K562 (cell line): ENCODE measurements around the gene NACC1. TPM values are rescaled to one million over a fixed set of nuclear protein-coding genes. Genes with fewer than 3 reads are reported as not detected.

Experiments
- BRCA1 ChIP-seq, 2 experiments: fragments of 450-650 bp in 1 of 2; sonication (generic) in 1 of 2; formaldehyde crosslinking in 1 of 2; IDR thresholded peaks; 2 replicates each; pipeline versions ENCODE4 v1.5.0 to v1.6.1; 2017 to 2020; ENCODE audit warnings: mild to moderate bottlenecking in 1 of 2, missing genetic modification reagents in 1 of 2
- CTBP1 ChIP-seq: fragments of 450-650 bp; IDR thresholded peaks from 2 replicates; pipeline ENCODE4 v1.6.1; 2016; ENCODE audit warnings: borderline replicate concordance
- CXXC5 ChIP-seq: fragments of 250-450 bp; sonication (Bioruptor Pico); IDR thresholded peaks from 2 replicates; pipeline ENCODE4 v1.8.0; 2022; ENCODE audit warnings: inconsistent platforms, mild to moderate bottlenecking, moderate library complexity
- IRF2 ChIP-seq: sonication (generic); formaldehyde crosslinking; IDR thresholded peaks from 2 replicates; pipeline ENCODE4 v1.8.1; 2022; ENCODE audit warnings: mild to moderate bottlenecking, missing genetic modification reagents
- KAT8 ChIP-seq: fragments of 450-650 bp; IDR thresholded peaks from 2 replicates; pipeline ENCODE4 v1.6.1; 2016; ENCODE audit warnings: low read depth, mild to moderate bottlenecking
- MCM7 ChIP-seq, 2 experiments: fragments of 450-650 bp; IDR thresholded peaks; 2 replicates each; pipeline ENCODE4 v1.6.1; 2016 to 2018
- MXI1 ChIP-seq: IDR thresholded peaks from 2 replicates; pipeline ENCODE4 v1.6.1; 2011; ENCODE audit warnings: low read depth, mild to moderate bottlenecking, improper control_type of control experiment, low read length
- NCOA2 ChIP-seq, 2 experiments: fragments of 450-650 bp; IDR thresholded peaks; 2 replicates each; pipeline ENCODE4 v1.6.1; 2018; ENCODE audit warnings: mild to moderate bottlenecking in 2 of 2, moderate library complexity in 1 of 2; ENCODE audit not compliant: partially characterized antibody in 2 of 2
- NR4A1 ChIP-seq, 2 experiments: fragments of 250-450 bp in 1 of 2; fragments of 450-650 bp in 1 of 2; sonication (Bioruptor Pico) in 1 of 2; IDR thresholded peaks; 2 replicates each; pipeline versions ENCODE4 v1.4.0 to v1.6.1; 2016 to 2020; ENCODE audit warnings: mild to moderate bottlenecking in 2 of 2, missing compliant biosample characterization in 1 of 2, missing genetic modification characterization in 1 of 2, moderate library complexity in 1 of 2
- POLR2AphosphoS2 ChIP-seq: IDR thresholded peaks from 2 replicates; pipeline ENCODE4 v1.6.1; 2012; ENCODE audit warnings: low read length, improper control_type of control experiment
- RBM22 ChIP-seq: fragments of 200-400 bp; formaldehyde crosslinking; IDR thresholded peaks from 2 replicates; pipeline ENCODE4 v1.6.1; 2018; ENCODE audit warnings: low read length, low read depth; ENCODE audit not compliant: poor library complexity, severe bottlenecking
- SUPT5H ChIP-seq: fragments of 450-650 bp; IDR thresholded peaks from 2 replicates; pipeline ENCODE4 v1.6.1; 2016
- TCF3 ChIP-seq: sonication (generic); formaldehyde crosslinking; IDR thresholded peaks from 2 replicates; pipeline ENCODE4 v1.4.0; 2020; ENCODE audit warnings: mild to moderate bottlenecking, missing genetic modification reagents
- TRIM28 ChIP-seq: fragments of 450-650 bp; IDR thresholded peaks from 2 replicates; pipeline ENCODE4 v1.6.1; 2017
- ZC3H8 ChIP-seq: fragments of 450-650 bp; IDR thresholded peaks from 2 replicates; pipeline ENCODE4 v1.6.1; 2017
- ZNF274 ChIP-seq: IDR thresholded peaks from 2 replicates; pipeline ENCODE4 v1.6.1; 2011; ENCODE audit warnings: low read depth, mild to moderate bottlenecking, low read length, moderate library complexity, borderline replicate concordance
- ZNF3 ChIP-seq: fragments of 250-450 bp; sonication (Bioruptor Pico); IDR thresholded peaks from 2 replicates; pipeline ENCODE4 v1.5.0; 2021; ENCODE audit warnings: mild to moderate bottlenecking, moderate library complexity
- ZNF347 ChIP-seq: fragments of 450-650 bp; formaldehyde crosslinking; IDR thresholded peaks from 2 replicates; pipeline ENCODE4 v1.4.0; 2020; ENCODE audit warnings: low read depth, mild to moderate bottlenecking, moderate library complexity
- ZNF699 ChIP-seq: fragments of 250-450 bp; sonication (Bioruptor Pico); IDR thresholded peaks from 2 replicates; pipeline ENCODE4 v1.8.0; 2021; ENCODE audit warnings: mild to moderate bottlenecking, moderate library complexity; ENCODE audit not compliant: insufficient replicate concordance
- ZNF76 ChIP-seq: fragments of 250-450 bp; sonication (Bioruptor Pico); IDR thresholded peaks from 2 replicates; pipeline ENCODE4 v1.4.0; 2020; ENCODE audit warnings: mild to moderate bottlenecking, moderate library complexity, borderline replicate concordance
- polyA plus RNA-seq, 8 experiments: library from polyadenylated mRNA; depleted of rRNA in 4 of 8; stranded (reverse) in 5 of 8; unstranded in 3 of 8; fragments of >200 nt; fragmentation: Nextera tagmentation in 2 of 8; fragmentation: Illumina TruSeq in 1 of 8; extraction: Ambion mirVana in 2 of 8; extraction: Trizol in 1 of 8; gene quantifications; 2 replicates each; pipeline versions ENCODE4 v1.2.1 to v1.2.3, GENCODE V29; 2011 to 2014; ENCODE audit warnings: inconsistent platforms in 1 of 8, missing spikeins in 1 of 8
- total RNA-seq, 7 experiments: library from RNA; depleted of rRNA in 6 of 7; stranded (reverse); fragments of >200 nt in 6 of 7; fragmentation: Illumina TruSeq in 2 of 7; extraction: Trizol in 2 of 7; gene quantifications; 2 replicates each; pipeline versions ENCODE4 v1.2.1 to v1.2.3, GENCODE V29; 2011 to 2021; ENCODE audit warnings: low replicate concordance in 1 of 7
- TF ChIP-seq, protein P1 (sequence below): IDR thresholded peaks from 2 replicates; pipeline ENCODE4 v1.6.1; 2016; ENCODE audit warnings: missing genetic modification characterization, missing compliant biosample characterization
- TF ChIP-seq, protein P2 (sequence below): fragments of 250-450 bp; sonication (Bioruptor Pico); IDR thresholded peaks from 2 replicates; pipeline ENCODE4 v1.8.0; 2022; ENCODE audit warnings: moderate library complexity, mild to moderate bottlenecking, inconsistent platforms
- TF ChIP-seq, protein P3 (sequence below), 2 experiments: fragments of 450-650 bp; IDR thresholded peaks; 2 replicates each; pipeline ENCODE4 v1.6.1; 2016
- TF ChIP-seq, protein P4 (sequence below): fragments of 450-650 bp; formaldehyde crosslinking; IDR thresholded peaks from 2 replicates; pipeline ENCODE4 v1.4.0; 2020; ENCODE audit warnings: mild to moderate bottlenecking, moderate library complexity

NACC1 gene
- total and polyA plus RNA-seq, 9 of the 15 experiments (the other 6 are each of a cell fraction or from before 2014, with no cell fraction given) = 0.04 to 96.6 (median 25.8) TPM

DNA sequence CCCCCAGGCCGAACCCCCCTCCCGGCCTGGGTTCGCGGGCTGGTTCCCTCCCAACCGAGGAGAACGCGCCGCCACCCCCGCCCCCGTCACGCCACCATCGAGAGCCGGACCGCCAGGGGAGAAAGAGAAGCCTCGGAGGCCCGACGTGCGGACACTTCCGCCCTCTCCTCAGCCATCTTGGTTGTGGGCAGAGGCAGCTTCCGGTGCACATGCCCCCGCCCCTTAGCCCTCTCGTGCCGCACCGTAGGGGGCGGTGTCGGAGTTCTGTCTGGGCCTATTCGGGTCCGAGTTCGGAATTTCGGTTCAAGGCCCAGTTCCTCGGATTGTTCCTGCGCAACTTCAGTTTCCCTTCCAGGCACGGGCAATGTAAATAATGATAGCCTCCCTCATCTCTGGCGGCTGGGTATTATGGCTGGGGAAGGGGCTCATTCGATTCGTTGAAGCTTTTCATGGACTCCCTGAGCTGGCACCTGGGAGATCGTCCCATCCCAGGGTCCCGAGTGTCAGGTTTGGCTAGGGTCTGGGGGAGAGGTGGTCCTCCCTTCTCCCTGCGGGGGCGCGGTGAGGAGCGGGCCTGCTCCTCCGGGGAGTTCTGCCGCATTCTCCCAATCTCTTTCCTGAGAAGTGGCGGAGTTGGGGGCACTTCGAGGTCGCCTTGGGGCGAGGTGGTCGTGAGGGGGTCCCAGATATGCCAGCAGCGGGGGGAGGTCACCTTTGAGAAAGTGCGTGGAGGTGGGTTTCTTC lies 32.3 kb downstream of the NACC1 start, which contains the start of the genes IER2 and STX10 (continued):
- no peak for TF ChIP-seq ZNF699 (CRISPR knock-in tag)
- peak; percentile 71 for TF ChIP-seq SUPT5H
- no peak for TF ChIP-seq NR4A1 (CRISPR knock-in tag; IDR thresholded peaks at IDR 0.05)
- TF ChIP-seq NR4A1 (tag; IDR thresholded peaks at IDR 0.05) = 0 out of 2 replicates have a peak, but pooled peaks have one; percentile 44
- no peak for TF ChIP-seq ZNF274
- TF ChIP-seq MXI1 = peak; percentile 76; the same call in 1 of the 2 replicates
- no peak; the same call in 1 of the 2 replicates for TF ChIP-seq TCF3
- TF ChIP-seq ZNF76 (CRISPR knock-in tag) = no peak
- TF ChIP-seq, protein P1, sequence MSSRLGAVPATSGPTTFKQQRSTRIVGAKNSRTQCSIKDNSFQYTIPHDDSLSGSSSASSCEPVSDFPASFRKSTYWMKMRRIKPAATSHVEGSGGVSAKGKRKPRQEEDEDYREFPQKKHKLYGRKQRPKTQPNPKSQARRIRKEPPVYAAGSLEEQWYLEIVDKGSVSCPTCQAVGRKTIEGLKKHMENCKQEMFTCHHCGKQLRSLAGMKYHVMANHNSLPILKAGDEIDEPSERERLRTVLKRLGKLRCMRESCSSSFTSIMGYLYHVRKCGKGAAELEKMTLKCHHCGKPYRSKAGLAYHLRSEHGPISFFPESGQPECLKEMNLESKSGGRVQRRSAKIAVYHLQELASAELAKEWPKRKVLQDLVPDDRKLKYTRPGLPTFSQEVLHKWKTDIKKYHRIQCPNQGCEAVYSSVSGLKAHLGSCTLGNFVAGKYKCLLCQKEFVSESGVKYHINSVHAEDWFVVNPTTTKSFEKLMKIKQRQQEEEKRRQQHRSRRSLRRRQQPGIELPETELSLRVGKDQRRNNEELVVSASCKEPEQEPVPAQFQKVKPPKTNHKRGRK = no peak
- TF ChIP-seq IRF2 (CRISPR knock-in tag) = no peak
- TF ChIP-seq TRIM28 = peak; percentile 52; the same call in 1 of the 2 replicates
- peak; percentile 97 for TF ChIP-seq CXXC5
- no peak for TF ChIP-seq ZC3H8
- TF ChIP-seq NCOA2 (IDR thresholded peaks at IDR 0.05; ENCODE audit: partially characterized antibody in 2 of 2) = no peak
- peak; percentile 35 for TF ChIP-seq RBM22
- TF ChIP-seq, protein P2, sequence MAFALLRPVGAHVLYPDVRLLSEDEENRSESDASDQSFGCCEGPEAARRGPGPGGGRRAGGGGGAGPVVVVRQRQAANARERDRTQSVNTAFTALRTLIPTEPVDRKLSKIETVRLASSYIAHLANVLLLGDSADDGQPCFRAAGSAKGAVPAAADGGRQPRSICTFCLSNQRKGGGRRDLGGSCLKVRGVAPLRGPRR (CRISPR knock-in tag) = 0 out of 2 replicates have a peak, but pooled peaks have one; percentile 30
- TF ChIP-seq CTBP1 = peak; percentile 70; the same call in 1 of the 2 replicates
- TF ChIP-seq ZNF3 (CRISPR knock-in tag) = no peak
- TF ChIP-seq, protein P3, sequence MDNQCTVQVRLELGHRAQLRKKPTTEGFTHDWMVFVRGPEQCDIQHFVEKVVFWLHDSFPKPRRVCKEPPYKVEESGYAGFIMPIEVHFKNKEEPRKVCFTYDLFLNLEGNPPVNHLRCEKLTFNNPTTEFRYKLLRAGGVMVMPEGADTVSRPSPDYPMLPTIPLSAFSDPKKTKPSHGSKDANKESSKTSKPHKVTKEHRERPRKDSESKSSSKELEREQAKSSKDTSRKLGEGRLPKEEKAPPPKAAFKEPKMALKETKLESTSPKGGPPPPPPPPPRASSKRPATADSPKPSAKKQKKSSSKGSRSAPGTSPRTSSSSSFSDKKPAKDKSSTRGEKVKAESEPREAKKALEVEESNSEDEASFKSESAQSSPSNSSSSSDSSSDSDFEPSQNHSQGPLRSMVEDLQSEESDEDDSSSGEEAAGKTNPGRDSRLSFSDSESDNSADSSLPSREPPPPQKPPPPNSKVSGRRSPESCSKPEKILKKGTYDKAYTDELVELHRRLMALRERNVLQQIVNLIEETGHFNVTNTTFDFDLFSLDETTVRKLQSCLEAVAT (IDR thresholded peaks at IDR 0.05) = 0 out of 4 replicates have a peak, but pooled peaks have one; percentile 26 to 57
- TF ChIP-seq, protein P4, sequence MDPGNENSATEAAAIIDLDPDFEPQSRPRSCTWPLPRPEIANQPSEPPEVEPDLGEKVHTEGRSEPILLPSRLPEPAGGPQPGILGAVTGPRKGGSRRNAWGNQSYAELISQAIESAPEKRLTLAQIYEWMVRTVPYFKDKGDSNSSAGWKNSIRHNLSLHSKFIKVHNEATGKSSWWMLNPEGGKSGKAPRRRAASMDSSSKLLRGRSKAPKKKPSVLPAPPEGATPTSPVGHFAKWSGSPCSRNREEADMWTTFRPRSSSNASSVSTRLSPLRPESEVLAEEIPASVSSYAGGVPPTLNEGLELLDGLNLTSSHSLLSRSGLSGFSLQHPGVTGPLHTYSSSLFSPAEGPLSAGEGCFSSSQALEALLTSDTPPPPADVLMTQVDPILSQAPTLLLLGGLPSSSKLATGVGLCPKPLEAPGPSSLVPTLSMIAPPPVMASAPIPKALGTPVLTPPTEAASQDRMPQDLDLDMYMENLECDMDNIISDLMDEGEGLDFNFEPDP (CRISPR knock-in tag) = no peak
- TF ChIP-seq KAT8 = no peak
- no peak for TF ChIP-seq MCM7 (IDR thresholded peaks at IDR 0.05)
- TF ChIP-seq ZNF347 (CRISPR knock-in tag) = no peak
- no peak for TF ChIP-seq POLR2AphosphoS2
- no peak for TF ChIP-seq BRCA1 (IDR thresholded peaks at IDR 0.05)
- TF ChIP-seq BRCA1 (CRISPR knock-in tag; IDR thresholded peaks at IDR 0.05) = 0 out of 2 replicates have a peak, but pooled peaks have one; percentile 22
